GM10847 (cell line): ENCODE data around the gene FAM168B.

Experiments
- POLR2A ChIP-seq: IDR thresholded peaks from 2 replicates; pipeline ENCODE4 v1.6.1; 2011; ENCODE audit not compliant: insufficient read length; ENCODE audit errors: extremely low read depth

FAM168B gene

GRCh38 chr2:130998561-130998960 lies 94.7 kb downstream of the FAM168B start:
- TF ChIP-seq POLR2A, result no peak
